GM12892 (cell line): ENCODE measurements around the gene APOL2.
"Not testable (repeated sequence)": the region's sequence is repeated elsewhere in the genome, so short reads cannot be mapped to it uniquely, and the experiment has no call there.

Source experiments
- POLR2A ChIP-seq: IDR thresholded peaks from 2 replicates; pipeline ENCODE4 v1.6.1; 2011; ENCODE audit warnings: low read depth, low read length, control low read depth
- POLR2AphosphoS5 ChIP-seq: IDR thresholded peaks from 2 replicates; pipeline ENCODE4 v1.6.1; 2011; ENCODE audit warnings: low read depth, low read length, control low read depth
- TAF1 ChIP-seq: IDR thresholded peaks from 2 replicates; pipeline ENCODE4 v1.6.1; 2011; ENCODE audit warnings: low read depth, mild to moderate bottlenecking, control low read depth, low read length, borderline replicate concordance

DNA sequence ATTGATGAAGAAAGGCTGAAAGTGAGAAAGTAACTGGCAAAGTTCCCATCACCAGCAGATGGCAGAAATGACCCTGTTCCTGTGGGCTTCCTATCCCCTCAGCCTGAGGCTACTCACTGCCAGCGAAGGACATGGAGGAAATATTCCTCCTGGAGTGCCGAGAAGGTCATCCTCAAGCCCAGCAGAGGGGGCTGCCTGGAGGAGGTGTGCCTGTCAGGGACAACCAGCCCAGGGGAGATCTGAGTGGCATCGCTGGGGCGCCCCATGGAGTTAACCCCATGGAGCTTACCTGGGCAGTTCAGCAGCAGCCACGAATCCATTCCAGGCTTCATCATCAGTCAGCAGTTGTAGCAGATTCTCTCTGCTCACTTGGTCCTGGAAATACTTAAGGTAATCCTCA, 8.3 kb downstream of the APOL2 start:
- not testable (repeated sequence) for TF ChIP-seq POLR2A, POLR2AphosphoS5, TAF1
